OCI-LY1 (cell line): ENCODE measurements around the gene TIPIN.

Experiments used
- H2AFZ ChIP-seq: fragments of 200-600 bp; sonication (generic), shearing (Covaris generic); 2 replicates; pipeline ENCODE4 v1.6.0; 2014; ENCODE audit warnings: antibody characterized with exemption, mild to moderate bottlenecking, low read length
- H3F3A ChIP-seq: fragments of 200-600 bp; sonication (generic), shearing (Covaris generic); 2 replicates; pipeline ENCODE4 v1.6.0; 2014; ENCODE audit warnings: mild to moderate bottlenecking, antibody characterized with exemption, low read length, moderate library complexity; ENCODE audit not compliant: insufficient read depth
- H3K27ac ChIP-seq: fragments of 200-600 bp; sonication (generic); 2 replicates; pipeline ENCODE4 v1.5.1; 2014; ENCODE audit warnings: low read length, mixed run types, mild to moderate bottlenecking, low read depth; ENCODE audit not compliant: poor library complexity, severe bottlenecking
- H3K27me3 ChIP-seq: fragments of 200-600 bp; sonication (generic); 2 replicates; pipeline ENCODE4 v1.6.0; 2014; ENCODE audit warnings: antibody characterized with exemption, mild to moderate bottlenecking, low read length, moderate library complexity; ENCODE audit not compliant: insufficient read depth
- H3K36me3 ChIP-seq: fragments of 200-600 bp; sonication (generic); 2 replicates; pipeline ENCODE4 v1.6.1; 2014; ENCODE audit warnings: mild to moderate bottlenecking, antibody characterized with exemption, low read length, moderate library complexity, mixed read lengths; ENCODE audit not compliant: insufficient read depth
- H3K4me1 ChIP-seq: fragments of 200-600 bp; sonication (generic); 2 replicates; pipeline ENCODE4 v1.5.1; 2014; ENCODE audit warnings: mild to moderate bottlenecking, low read length, moderate library complexity; ENCODE audit not compliant: insufficient read depth, severe bottlenecking
- H3K4me2 ChIP-seq: fragments of 200-600 bp; sonication (generic), shearing (Covaris generic); 2 replicates; pipeline ENCODE4 v1.6.1; 2014; ENCODE audit warnings: low read length
- H3K4me3 ChIP-seq: fragments of 200-600 bp; sonication (generic); 2 replicates; pipeline ENCODE4 v1.5.1; 2014; ENCODE audit warnings: low read length, low read depth, mild to moderate bottlenecking, mixed read lengths; ENCODE audit not compliant: poor library complexity, severe bottlenecking
- H3K79me2 ChIP-seq: fragments of 200-600 bp; shearing (Covaris generic); 2 replicates; pipeline ENCODE4 v1.6.1; 2016; ENCODE audit warnings: mixed run types, low read length, mixed read lengths; ENCODE audit not compliant: insufficient read depth
- H3K9ac ChIP-seq: fragments of 200-600 bp; sonication (generic), shearing (Covaris generic); 2 replicates; pipeline ENCODE4 v1.6.1; 2014; ENCODE audit warnings: mild to moderate bottlenecking, low read length, mixed read lengths
- H3K9me2 ChIP-seq: fragments of 200-600 bp; sonication (generic), shearing (Covaris generic); 2 replicates; pipeline ENCODE4 v1.6.1; 2014; ENCODE audit warnings: low read depth, mild to moderate bottlenecking, low read length, mixed read lengths
- H3K9me3 ChIP-seq: fragments of 200-600 bp; shearing (Covaris generic); 2 replicates; pipeline ENCODE4 v1.6.1; 2014; ENCODE audit warnings: low read length, mixed read lengths
- H4K20me1 ChIP-seq: fragments of 200-600 bp; sonication (generic), shearing (Covaris generic); 2 replicates; pipeline ENCODE4 v1.6.0; 2016; ENCODE audit warnings: mild to moderate bottlenecking, low read length; ENCODE audit not compliant: insufficient read depth
- CTCF ChIP-seq: fragments of 200-600 bp; sonication (generic), shearing (Covaris generic); IDR thresholded peaks from 2 replicates; pipeline ENCODE4 v1.5.1; 2017; ENCODE audit warnings: mild to moderate bottlenecking, antibody characterized with exemption, low read length, moderate library complexity, mixed read lengths
- EZH2 ChIP-seq: fragments of 200-600 bp; sonication (generic), shearing (Covaris generic); IDR thresholded peaks from 2 replicates; pipeline ENCODE4 v1.8.0; 2017; ENCODE audit warnings: borderline replicate concordance, mixed run types, mild to moderate bottlenecking, antibody characterized with exemption, low read length, moderate library complexity, mixed read lengths

Gene TIPIN

GRCh38 chr15:66310786-66311185, 45.7 kb downstream of the TIPIN start:
- H3K27me3 ChIP-seq, result no peaks in the 10 kb centered on the region
- no peak overlapping the region for H3K9ac ChIP-seq
- H2AFZ ChIP-seq, result no peak overlapping the region
- no peak overlapping the region for H3K27ac ChIP-seq
- no peaks in the 10 kb centered on the region for H3K9me3 ChIP-seq
- no peak overlapping the region for H3K4me3 ChIP-seq
- H3K79me2 ChIP-seq, result no peaks in the 10 kb centered on the region
- no peaks in the 10 kb centered on the region for H3F3A ChIP-seq
- H3K4me1 ChIP-seq, result no peaks in the 10 kb centered on the region
- no peaks in the 10 kb centered on the region for H4K20me1 ChIP-seq
- no peaks in the 10 kb centered on the region for H3K9me2 ChIP-seq
- TF ChIP-seq CTCF, result no peak
- TF ChIP-seq EZH2, result no peak
- H3K36me3 ChIP-seq, result peaks cover 89% of the 10 kb centered on the region
- H3K4me2 ChIP-seq, result no peak overlapping the region

GRCh38 chr15:66309828-66310227, 46.7 kb downstream of the TIPIN start:
- H3K9me3 ChIP-seq, result no peaks in the 10 kb centered on the region
- peaks cover 84% of the 10 kb centered on the region for H3K36me3 ChIP-seq

GRCh38 chr15:66308531-66308930, 48.0 kb downstream of the TIPIN start:
- peaks cover 72% of the 10 kb centered on the region for H3K36me3 ChIP-seq
- no peak overlapping the region for H3K27ac ChIP-seq
- H3F3A ChIP-seq, result no peaks in the 10 kb centered on the region
- no peak overlapping the region for H3K4me3 ChIP-seq
- H3K9me2 ChIP-seq, result no peaks in the 10 kb centered on the region
- H3K9ac ChIP-seq, result no peak overlapping the region
- TF ChIP-seq EZH2 (no peak), CTCF (no peak)
- no peaks in the 10 kb centered on the region for H3K4me1 ChIP-seq
- no peaks in the 10 kb centered on the region for H3K27me3 ChIP-seq
- H3K79me2 ChIP-seq, result no peaks in the 10 kb centered on the region
- no peaks in the 10 kb centered on the region for H4K20me1 ChIP-seq
- no peak overlapping the region for H2AFZ ChIP-seq
- H3K4me2 ChIP-seq, result no peak overlapping the region
- no peaks in the 10 kb centered on the region for H3K9me3 ChIP-seq

More at GRCh38 chr15:66309828-66310227, 46.7 kb downstream of the TIPIN start:
- no peaks in the 10 kb centered on the region for H4K20me1 ChIP-seq
- no peak overlapping the region for H3K4me3 ChIP-seq
- H3K4me1 ChIP-seq, result no peaks in the 10 kb centered on the region
- H3K27ac ChIP-seq, result no peak overlapping the region
- H3K79me2 ChIP-seq, result no peaks in the 10 kb centered on the region
- no peaks in the 10 kb centered on the region for H3K9me2 ChIP-seq
- H3F3A ChIP-seq, result no peaks in the 10 kb centered on the region
- no peak for TF ChIP-seq EZH2
- no peak for TF ChIP-seq CTCF
- no peak overlapping the region for H2AFZ ChIP-seq
- no peak overlapping the region for H3K4me2 ChIP-seq
- no peak overlapping the region for H3K9ac ChIP-seq
- no peaks in the 10 kb centered on the region for H3K27me3 ChIP-seq
